ENCODE data around the gene PRKCA.

Gene PRKCA

GRCh38 chr17:66429680-66430079 is 127.3 kb downstream of the PRKCA start:
- no peak for TF ChIP-seq TAF1 (IDR thresholded peaks at IDR 0.05; ENCODE audit: borderline replicate concordance, insufficient read depth, low read length)
- no peak for TF ChIP-seq SIN3A (IDR thresholded peaks at IDR 0.05; ENCODE audit: borderline replicate concordance, insufficient read depth, low read length)
- no peak for TF ChIP-seq REST (IDR thresholded peaks at IDR 0.05; ENCODE audit: insufficient read depth in 1 of 2, low read depth in 2 of 2, low read length in 2 of 2)
- TF ChIP-seq POLR2AphosphoS5 (IDR thresholded peaks at IDR 0.05; ENCODE audit: low read depth, low read length) = no peak
- TF ChIP-seq FOXP2 (optimal IDR thresholded peaks at IDR 0.05; ENCODE audit: borderline replicate concordance, extremely low read depth, extremely low read length, insufficient read depth) = no peak

GRCh38 chr17:66430846-66431795 is 128.7 kb downstream of the PRKCA start:
- TF ChIP-seq REST (IDR thresholded peaks at IDR 0.05; ENCODE audit: insufficient read depth in 1 of 2, low read depth in 2 of 2, low read length in 2 of 2) (no peak), POLR2AphosphoS5 (IDR thresholded peaks at IDR 0.05; ENCODE audit: low read depth, low read length) (no peak), TAF1 (IDR thresholded peaks at IDR 0.05; ENCODE audit: borderline replicate concordance, insufficient read depth, low read length) (no peak), FOXP2 (optimal IDR thresholded peaks at IDR 0.05; ENCODE audit: borderline replicate concordance, extremely low read depth, extremely low read length, insufficient read depth) (no peak), SIN3A (IDR thresholded peaks at IDR 0.05; ENCODE audit: borderline replicate concordance, insufficient read depth, low read length) (no peak)

- no peak for TF ChIP-seq REST (IDR thresholded peaks at IDR 0.05; ENCODE audit: insufficient read depth in 1 of 2, low read depth in 2 of 2, low read length in 2 of 2)
- no peak for TF ChIP-seq POLR2AphosphoS5 (IDR thresholded peaks at IDR 0.05; ENCODE audit: low read depth, low read length)
- no peak for TF ChIP-seq SIN3A (IDR thresholded peaks at IDR 0.05; ENCODE audit: borderline replicate concordance, insufficient read depth, low read length)
- TF ChIP-seq FOXP2 (optimal IDR thresholded peaks at IDR 0.05; ENCODE audit: borderline replicate concordance, extremely low read depth, extremely low read length, insufficient read depth) = no peak
- TF ChIP-seq TAF1 (IDR thresholded peaks at IDR 0.05; ENCODE audit: borderline replicate concordance, insufficient read depth, low read length) = no peak
Measured at GRCh38 chr17:66431910-66432309, 129.5 kb downstream of the PRKCA start.

DNA sequence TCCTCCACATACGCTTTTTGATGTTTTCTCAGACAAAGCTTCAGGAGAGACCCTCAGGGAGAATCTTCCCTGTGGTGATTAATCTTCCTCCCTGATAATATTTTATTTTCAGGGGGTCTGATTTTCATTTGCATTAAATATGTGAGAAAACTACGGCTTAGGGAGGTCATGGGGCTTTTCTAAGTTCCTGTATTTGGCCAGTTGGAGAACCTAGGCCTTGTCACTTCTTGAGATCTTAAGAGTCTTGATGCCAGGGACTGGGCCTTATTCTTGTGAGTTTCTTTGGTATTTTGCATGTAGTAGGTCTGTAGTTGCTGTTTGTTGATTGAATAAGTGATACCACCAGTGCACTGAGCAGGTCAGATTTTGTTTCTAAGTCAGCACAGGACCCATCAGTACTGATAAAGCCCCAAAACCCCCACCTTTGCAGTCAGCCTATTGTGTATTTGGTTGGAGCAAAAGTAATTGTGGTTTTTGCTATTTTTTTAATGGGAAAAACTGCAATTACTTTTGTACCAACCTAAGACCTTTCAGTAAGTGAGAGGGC is 130.1 kb downstream of the PRKCA start:
- TF ChIP-seq FOXP2 (optimal IDR thresholded peaks at IDR 0.05; ENCODE audit: borderline replicate concordance, extremely low read depth, extremely low read length, insufficient read depth) = no peak
- no peak for TF ChIP-seq REST (IDR thresholded peaks at IDR 0.05; ENCODE audit: insufficient read depth in 1 of 2, low read depth in 2 of 2, low read length in 2 of 2)
- no peak for TF ChIP-seq POLR2AphosphoS5 (IDR thresholded peaks at IDR 0.05; ENCODE audit: low read depth, low read length)
- TF ChIP-seq SIN3A (IDR thresholded peaks at IDR 0.05; ENCODE audit: borderline replicate concordance, insufficient read depth, low read length) = no peak
- TF ChIP-seq TAF1 (IDR thresholded peaks at IDR 0.05; ENCODE audit: borderline replicate concordance, insufficient read depth, low read length) = no peak
